SIG-M5 treated with dmso at 0.1 percent for 504 hours (cell line): ENCODE measurements around the gene CCDC83.
A peak's percentile ranks its signal among the peaks of the same experiment; 100 is the strongest.
"Not testable (repeated sequence)": the region's sequence is repeated elsewhere in the genome, so short reads cannot be mapped to it uniquely, and the experiment has no call there.

Experiments
- DNase-seq: peaks from one replicate; lab custom pipeline; 2025; ENCODE audit not compliant: unreplicated experiment; lab: John Stamatoyannopoulos, UW

CCDC83 gene

DNA sequence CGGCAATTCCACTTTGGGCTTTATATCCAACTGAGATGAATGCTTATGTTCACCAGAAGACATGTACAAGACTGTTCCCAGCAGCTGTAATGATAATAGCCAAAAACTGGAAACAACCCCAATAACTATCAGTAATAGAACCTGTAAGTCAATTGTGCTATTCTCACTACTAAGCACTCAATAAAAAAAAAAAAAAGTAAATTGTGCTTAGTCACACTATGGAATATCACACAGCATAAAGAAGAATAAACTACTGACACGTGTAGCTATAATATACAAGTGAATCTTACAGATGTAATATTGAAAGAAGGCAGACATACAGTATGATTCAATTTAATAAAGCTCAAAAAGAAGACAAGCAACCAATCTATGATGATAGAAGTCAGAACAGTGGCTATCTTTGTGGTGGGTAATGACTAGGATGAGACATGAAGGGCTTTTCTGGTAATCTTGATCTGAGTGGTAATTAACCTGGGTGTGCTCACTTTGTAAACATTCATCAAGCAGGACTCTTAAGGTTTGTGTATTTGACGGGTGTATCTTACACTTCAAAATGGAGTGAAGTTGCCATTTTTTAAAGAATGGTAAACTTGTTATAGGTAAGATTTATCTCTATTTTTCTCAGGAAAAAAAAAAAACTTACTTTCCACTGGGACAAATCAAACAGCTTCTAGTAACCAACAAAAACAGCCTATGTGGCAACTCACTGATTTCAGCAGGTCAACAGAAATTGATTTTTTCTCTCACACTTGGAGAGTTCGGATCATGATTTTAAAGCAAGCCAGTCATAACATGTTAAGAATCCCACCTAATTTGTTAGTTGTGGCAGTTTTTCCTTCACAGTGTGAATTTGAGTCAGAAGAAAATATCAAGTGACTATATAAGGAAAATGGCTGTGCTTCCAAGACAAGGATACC is 84.2 kb downstream of the CCDC83 start:
- DNase-seq = no peak

GRCh38 chr11:85941380-85941973 is 86.3 kb downstream of the CCDC83 start:
- peak; percentile 68 for DNase-seq

- no peak for DNase-seq
Measured at GRCh38 chr11:85945296-85945695, 90.1 kb downstream of the CCDC83 start.

GRCh38 chr11:85945788-85946187 is 90.6 kb downstream of the CCDC83 start:
- DNase-seq = no peak

DNA sequence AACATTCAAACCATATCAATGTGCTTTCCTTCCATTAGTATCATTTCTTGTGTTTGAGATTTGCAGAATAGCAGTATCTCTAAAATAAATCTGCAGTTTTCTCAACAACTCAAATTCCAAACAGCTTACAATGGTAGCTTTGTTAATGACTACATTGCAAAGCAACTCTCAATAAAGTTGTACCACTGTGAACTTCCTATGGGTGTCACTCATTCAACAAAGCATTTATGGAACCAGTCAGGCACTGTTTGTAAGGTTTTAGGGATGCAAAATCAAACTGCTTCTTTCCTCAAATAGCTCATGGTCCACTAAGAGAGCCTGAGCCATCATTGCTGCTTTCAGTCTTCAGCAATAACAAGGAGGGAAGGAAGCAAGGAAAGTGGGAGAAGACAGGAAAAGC is 91.0 kb downstream of the CCDC83 start:
- DNase-seq = peak; percentile 26

DNA sequence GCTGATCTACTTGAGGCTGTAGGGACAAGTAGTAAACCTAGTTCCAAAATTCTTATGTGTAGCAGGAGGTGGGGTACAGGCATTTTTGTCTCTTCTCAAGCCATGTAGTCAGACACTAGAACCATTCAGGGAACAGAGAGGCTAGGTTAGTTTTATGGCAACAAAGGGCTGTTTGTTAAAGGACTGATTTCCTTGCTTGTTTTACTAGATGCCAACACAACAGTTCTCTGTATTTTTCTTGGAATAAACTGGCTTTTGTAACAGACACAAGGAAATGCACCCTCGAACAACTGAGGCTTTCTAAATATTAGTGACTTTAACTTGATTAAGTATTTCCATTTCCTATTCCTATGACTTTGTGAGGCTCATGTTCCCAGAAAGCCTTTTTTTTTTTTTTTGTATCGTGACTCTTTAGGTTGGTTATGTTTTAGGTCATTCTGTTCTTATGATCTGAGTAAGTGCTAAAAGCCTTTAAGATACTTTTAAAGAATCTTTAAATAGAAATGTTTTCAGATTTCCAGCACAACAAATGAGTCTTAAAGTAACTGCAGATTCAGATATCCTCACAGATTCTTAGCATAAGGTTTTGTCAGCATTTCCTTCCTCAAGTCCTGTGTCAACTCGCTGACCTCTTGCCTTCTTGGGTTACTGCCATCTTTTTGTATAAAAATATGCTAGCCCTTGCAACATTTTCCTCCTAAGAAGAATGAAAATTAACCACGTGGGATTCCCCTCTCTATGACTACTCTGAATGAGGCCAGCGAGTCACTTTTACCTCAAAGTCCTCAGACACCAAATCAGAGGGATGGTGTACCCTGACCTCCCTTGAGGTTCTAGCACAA is 92.5 kb downstream of the CCDC83 start:
- DNase-seq = peak; percentile 53

GRCh38 chr11:85948884-85949283 is 93.7 kb downstream of the CCDC83 start:
- DNase-seq = no peak

DNA sequence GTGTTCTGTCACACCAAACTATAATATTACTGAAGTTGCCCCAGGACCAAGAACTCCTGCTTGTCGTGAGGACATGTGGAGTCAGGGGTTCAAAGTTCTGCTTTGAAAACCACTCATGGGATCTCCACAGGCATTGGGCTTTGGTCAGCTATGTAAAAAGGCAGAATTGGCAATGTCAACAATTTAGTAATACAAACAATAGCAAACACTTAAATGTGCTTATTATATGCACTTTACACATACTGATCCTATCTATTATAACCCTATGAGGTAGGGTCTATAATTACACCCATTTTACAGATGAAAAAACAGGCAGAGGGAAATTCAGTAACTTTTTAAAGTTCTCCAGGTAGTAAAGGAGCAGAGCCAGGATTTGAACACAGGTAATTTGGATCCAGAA is 94.6 kb downstream of the CCDC83 start:
- DNase-seq = no peak

DNA sequence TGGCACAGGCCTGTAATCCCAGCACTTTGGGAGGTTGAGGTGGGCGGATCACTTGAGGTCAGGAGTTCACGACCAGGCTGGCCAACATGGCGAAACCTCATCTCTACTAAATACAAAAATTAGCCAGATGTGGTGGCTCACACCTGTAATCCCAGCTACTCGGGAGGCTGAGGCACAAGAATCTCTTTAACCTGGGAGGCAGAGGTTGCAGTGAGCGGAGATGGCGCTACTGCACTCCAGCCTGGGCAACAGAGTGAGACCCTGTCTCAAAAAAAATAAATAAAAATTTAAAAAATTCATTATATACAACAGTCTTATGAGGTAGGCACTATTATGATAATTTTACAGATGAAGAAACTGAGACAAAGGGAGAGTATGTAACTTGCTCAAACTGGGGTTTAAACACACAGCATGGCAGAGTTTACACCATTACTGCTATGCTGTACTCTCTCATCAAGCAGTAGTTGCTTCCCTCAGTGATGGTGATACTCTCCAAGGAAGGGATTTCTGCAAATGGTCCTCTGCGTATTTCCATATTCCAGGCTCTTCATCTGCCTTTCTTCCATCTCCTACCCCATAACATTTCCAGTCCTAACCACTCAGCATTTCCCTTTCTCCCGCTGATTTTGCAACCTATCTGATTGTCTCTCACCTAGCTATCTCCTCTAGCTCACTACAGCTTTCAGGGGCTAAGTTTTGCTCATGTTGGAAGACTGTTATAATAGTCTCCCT is 95.3 kb downstream of the CCDC83 start:
- DNase-seq = no peak

GRCh38 chr11:85951049-85951405 is 95.8 kb downstream of the CCDC83 start:
- no peak for DNase-seq

DNA sequence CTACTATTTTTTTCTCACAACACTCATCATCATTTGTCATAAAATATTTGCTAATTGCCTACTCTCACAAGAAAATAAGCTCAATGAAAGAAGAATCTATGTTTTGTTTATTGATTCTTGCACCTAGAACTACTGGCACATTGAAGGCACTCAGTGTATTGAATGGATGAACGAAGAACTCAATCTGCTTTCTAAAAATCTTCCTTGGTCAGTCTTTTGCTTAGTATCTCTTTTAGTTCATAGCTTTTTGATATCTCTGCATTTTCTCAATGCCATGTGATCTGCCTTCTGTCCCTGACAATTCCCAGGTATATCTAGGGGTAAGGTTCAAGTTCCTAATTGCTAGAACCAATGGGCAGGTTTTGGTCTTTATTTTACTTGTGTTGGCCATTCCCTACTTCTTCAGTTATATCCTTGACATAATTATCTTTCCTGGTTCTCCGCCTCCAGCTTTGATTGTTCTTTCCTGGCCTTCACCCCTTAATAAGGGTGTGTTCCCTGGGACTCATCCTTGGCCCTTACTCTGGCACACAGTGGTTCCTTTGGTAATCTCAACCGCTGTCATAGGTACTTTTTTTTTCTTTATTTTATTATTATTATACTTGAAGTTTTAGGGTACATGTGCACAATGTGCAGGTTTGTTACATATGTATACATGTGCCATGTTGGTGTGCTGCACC is 96.4 kb downstream of the CCDC83 start:
- no peak for DNase-seq

DNA sequence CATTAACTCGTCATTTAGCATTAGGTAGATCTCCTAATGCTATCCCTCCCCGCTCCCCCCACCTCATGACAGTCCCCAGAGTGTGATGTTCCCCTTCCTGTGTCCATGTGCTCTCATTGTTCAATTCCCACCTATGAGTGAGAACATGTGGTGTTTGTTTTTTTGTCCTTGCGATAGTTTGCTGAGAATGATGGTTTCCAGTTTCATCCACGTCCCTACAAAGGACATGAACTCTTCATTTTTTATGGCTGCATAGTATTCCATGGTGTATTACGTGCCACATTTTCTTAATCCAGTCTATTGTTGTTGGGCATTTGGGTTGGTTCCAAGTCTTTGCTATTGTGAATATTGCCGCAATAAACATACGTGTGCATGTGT is 96.9 kb downstream of the CCDC83 start:
- DNase-seq = not testable (repeated sequence)

DNA sequence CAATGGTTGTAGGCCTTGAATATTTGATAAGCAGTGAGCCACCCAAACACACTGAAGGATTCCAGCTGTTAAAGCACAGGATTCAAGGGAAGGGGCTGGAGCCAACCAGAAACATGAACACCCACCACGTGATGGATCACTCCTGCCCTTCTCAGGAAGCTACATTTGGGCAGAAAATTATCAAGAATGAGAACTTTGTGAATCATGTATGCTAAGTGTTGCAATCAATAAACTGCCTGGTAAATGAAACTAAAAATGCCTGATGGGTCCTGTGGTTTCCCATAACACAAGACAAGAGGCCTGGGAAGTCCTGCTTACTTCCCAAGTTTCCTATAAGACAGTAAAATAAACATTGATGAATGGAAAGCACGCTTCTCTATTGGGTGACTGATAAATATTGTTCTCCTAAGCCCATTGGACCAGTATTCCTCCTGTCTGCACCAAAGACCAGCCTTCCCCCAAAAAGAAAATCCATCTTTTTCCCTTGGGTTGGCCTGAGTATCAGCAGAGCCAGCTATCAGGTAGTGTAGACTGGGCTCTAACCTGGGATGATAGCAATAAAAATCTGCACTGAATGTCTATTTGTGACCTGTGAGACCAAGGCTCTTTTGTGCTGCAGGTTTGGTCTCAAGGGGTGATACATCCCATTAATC is 98.4 kb downstream of the CCDC83 start:
- no peak for DNase-seq

DNA sequence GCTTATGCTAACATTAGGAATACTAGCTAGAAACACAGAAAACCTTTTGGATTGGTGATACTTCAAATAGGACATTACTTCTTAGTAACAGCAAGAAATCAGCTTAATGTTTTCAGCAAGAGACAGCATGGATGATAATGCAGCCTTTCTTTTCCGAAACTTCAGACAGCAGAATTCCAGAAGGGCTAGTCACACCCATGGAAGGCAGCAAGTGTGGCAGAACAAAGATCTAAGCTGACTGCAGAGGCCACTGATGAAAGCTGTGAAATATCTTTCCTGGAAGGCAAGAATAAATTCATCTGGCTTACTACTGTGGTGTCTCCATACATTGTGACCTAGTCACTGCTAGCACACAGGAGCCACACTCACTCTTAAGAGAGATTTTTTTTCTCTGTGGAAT is 100.3 kb downstream of the CCDC83 start:
- no peak for DNase-seq

GRCh38 chr11:85960678-85961077 is 105.5 kb downstream of the CCDC83 start:
- DNase-seq = no peak

DNA sequence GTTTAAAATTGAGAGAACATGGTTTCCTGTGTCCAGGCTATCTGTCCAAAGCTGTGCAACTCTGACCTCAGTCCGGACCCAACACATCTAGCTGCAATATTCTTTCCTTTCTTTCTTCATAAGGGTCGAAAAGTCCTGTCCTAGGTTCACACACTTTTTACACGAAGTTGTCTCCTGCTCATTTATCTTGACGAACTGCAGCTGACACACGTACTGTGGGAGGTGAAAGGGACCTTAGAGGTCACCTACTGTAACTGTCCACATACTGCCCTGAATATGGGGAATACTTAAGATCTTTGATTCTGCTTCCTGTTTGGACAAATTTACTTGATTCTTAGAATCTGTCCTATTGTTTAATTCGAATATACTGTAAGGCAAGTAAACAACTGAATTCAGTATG is 105.9 kb downstream of the CCDC83 start:
- no peak for DNase-seq

- no peak for DNase-seq
Measured at GRCh38 chr11:85961930-85962363, 106.8 kb downstream of the CCDC83 start.

DNA sequence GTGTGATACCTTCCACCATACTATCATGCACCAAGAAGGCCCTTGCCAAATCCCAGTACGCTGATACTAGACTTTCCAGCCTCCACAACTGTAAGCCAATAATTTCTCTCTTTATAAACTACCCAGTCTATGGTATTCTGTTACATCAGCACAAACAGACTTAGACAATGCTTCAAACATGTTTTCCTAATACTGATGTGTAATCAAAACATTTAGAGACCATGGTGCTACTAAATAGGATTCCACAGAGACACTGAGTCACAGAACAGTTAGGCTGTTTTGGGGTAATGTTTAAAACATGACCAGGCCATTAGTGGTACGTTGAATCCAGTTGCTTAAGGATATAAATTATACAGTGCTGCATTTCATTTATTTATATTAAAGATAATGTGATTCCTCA is 110.0 kb downstream of the CCDC83 start:
- DNase-seq = no peak

DNA sequence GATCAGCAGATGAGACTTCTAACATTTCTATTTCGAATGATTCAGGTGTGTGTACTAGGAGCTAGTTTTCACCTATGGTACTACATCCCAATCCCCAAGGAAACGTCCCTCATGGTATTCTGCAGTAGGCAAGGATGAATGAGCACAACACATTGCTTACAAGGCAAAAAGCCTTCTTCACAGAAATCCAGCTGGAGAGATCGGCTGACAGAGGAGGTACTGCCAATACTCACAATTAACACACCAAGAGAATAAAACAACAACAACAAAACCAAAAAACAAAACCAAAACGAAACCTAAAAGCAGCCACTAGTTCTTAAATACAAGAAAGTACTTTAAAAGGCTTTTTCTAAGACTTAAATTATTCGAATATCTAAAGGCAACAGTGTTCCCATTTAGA is 112.3 kb downstream of the CCDC83 start:
- DNase-seq = no peak
